GM23338 (cell line): ENCODE results near the gene FAM120A. TPM values are rescaled to one million over a fixed set of nuclear protein-coding genes. Genes with fewer than 3 reads are reported as not detected.

Experiments used
- ATAC-seq: fragments of 200-7000 bp; cut with Tn5 transposase; 3 replicates; pipeline ENCODE4 v1.9.1; 2020
- DNase-seq: peaks from one replicate; pipeline ENCODE4 v3.0.0-alpha.2; 2015; ENCODE audit warnings: low spot score
- H2AFZ ChIP-seq: fragments of 200-600 bp; sonication (generic); 2 replicates; pipeline ENCODE4 v1.8.0; 2016; ENCODE audit warnings: antibody characterized with exemption, mild to moderate bottlenecking, moderate library complexity
- H3F3A ChIP-seq: fragments of 200-600 bp; sonication (generic); replicated peaks from 2 replicates; pipeline ENCODE4 v1.8.0; 2017; ENCODE audit warnings: antibody characterized with exemption, mixed run types, low read depth
- H3K27ac ChIP-seq: fragments of 200-600 bp; sonication (generic); 2 replicates; pipeline ENCODE4 v1.6.1; 2016; ENCODE audit warnings: low read depth
- H3K27me3 ChIP-seq: fragments of 200-600 bp; sonication (generic); 2 replicates; pipeline ENCODE4 v1.8.0; 2016; ENCODE audit warnings: mild to moderate bottlenecking, mixed run types, moderate library complexity; ENCODE audit not compliant: insufficient read depth
- H3K36me3 ChIP-seq: fragments of 200-600 bp; sonication (generic); 2 replicates; pipeline ENCODE4 v1.8.0; 2016; ENCODE audit warnings: mild to moderate bottlenecking; ENCODE audit not compliant: insufficient read depth
- H3K4me1 ChIP-seq: fragments of 200-600 bp; sonication (generic); 2 replicates; pipeline ENCODE4 v1.8.0; 2016; ENCODE audit warnings: mild to moderate bottlenecking, moderate library complexity; ENCODE audit not compliant: insufficient read depth
- H3K4me2 ChIP-seq: fragments of 200-600 bp; sonication (generic); 2 replicates; pipeline ENCODE4 v1.7.1; 2017; ENCODE audit warnings: mixed run types
- H3K4me3 ChIP-seq: fragments of 200-600 bp; sonication (generic); 2 replicates; pipeline ENCODE4 v1.6.1; 2016; ENCODE audit warnings: mixed run types
- H3K79me2 ChIP-seq: fragments of 200-600 bp; sonication (generic); replicated peaks from 2 replicates; pipeline ENCODE4 v1.8.0; 2017; ENCODE audit warnings: mild to moderate bottlenecking; ENCODE audit not compliant: insufficient read depth
- H3K9me2 ChIP-seq: fragments of 200-600 bp; sonication (generic); 2 replicates; pipeline ENCODE4 v1.8.0; 2017; ENCODE audit not compliant: insufficient read depth
- H4K20me1 ChIP-seq: fragments of 200-600 bp; sonication (generic); replicated peaks from 2 replicates; pipeline ENCODE4 v1.8.0; 2017; ENCODE audit warnings: mild to moderate bottlenecking; ENCODE audit not compliant: insufficient read depth
- H3K27ac Mint-ChIP-seq: 2 replicates; pipeline ENCODE4 v1.8.0; 2020; ENCODE audit warnings: inconsistent platforms, mild to moderate bottlenecking, moderate library complexity, mixed read lengths
- H3K27me3 Mint-ChIP-seq: 3 replicates; pipeline ENCODE4 v1.8.0; 2022; ENCODE audit warnings: low read depth, mild to moderate bottlenecking, moderate library complexity, mixed read lengths, inconsistent platforms; ENCODE audit not compliant: insufficient read depth, poor library complexity
- H3K36me3 Mint-ChIP-seq: 3 replicates; pipeline ENCODE4 v1.8.0; 2021; ENCODE audit warnings: low read depth, mild to moderate bottlenecking, inconsistent platforms, moderate library complexity, mixed read lengths
- H3K4me1 Mint-ChIP-seq: 3 replicates; pipeline ENCODE4 v1.8.0; 2020; ENCODE audit warnings: mild to moderate bottlenecking, inconsistent platforms, mixed read lengths
- H3K4me3 Mint-ChIP-seq: 3 replicates; pipeline ENCODE4 v1.8.0; 2021; ENCODE audit warnings: moderate library complexity, mild to moderate bottlenecking, inconsistent platforms, mixed read lengths
- H3K9me3 Mint-ChIP-seq: 3 replicates; pipeline ENCODE4 v1.8.0; 2020; ENCODE audit warnings: moderate library complexity, mild to moderate bottlenecking, inconsistent platforms, mixed read lengths
- CREB1 ChIP-seq: fragments of 250-450 bp; sonication (Bioruptor Pico); IDR thresholded peaks from 2 replicates; pipeline ENCODE4 v1.5.0; 2020; ENCODE audit warnings: low read depth, mild to moderate bottlenecking, moderate library complexity
- ETS1 ChIP-seq: IDR thresholded peaks from 2 replicates; pipeline ENCODE4 v1.6.1; 2016; ENCODE audit warnings: antibody characterized with exemption
- EZH2 ChIP-seq: fragments of 200-600 bp; sonication (generic); IDR thresholded peaks from one replicate; pipeline ENCODE4 v1.8.0; 2017; ENCODE audit warnings: antibody characterized with exemption, mild to moderate bottlenecking, low read depth; ENCODE audit not compliant: unreplicated experiment
- EZH2phosphoT487 ChIP-seq: fragments of 200-600 bp; sonication (generic); IDR thresholded peaks from one replicate; pipeline ENCODE4 v1.8.1; 2018; ENCODE audit warnings: antibody characterized with exemption; ENCODE audit not compliant: unreplicated experiment
- JUNB ChIP-seq: IDR thresholded peaks from one replicate; pipeline ENCODE4 v1.6.1; 2016; ENCODE audit warnings: antibody characterized with exemption; ENCODE audit not compliant: unreplicated experiment
- NANOG ChIP-seq: IDR thresholded peaks from 2 replicates; pipeline ENCODE4 v1.6.1; 2016; ENCODE audit warnings: antibody characterized with exemption, borderline replicate concordance
- POLR2AphosphoS5 ChIP-seq: IDR thresholded peaks from 2 replicates; pipeline ENCODE4 v1.6.1; 2016; ENCODE audit warnings: antibody characterized with exemption, low read depth
- STAT1 ChIP-seq: IDR thresholded peaks from one replicate; pipeline ENCODE4 v1.6.1; 2016; ENCODE audit warnings: antibody characterized with exemption; ENCODE audit not compliant: unreplicated experiment
- ZNF114 ChIP-seq: fragments of 250-450 bp; sonication (Bioruptor Pico); IDR thresholded peaks from 2 replicates; pipeline ENCODE4 v1.5.0; 2020; ENCODE audit warnings: mild to moderate bottlenecking, moderate library complexity
- ZNF331 ChIP-seq: fragments of 250-450 bp; sonication (Bioruptor Pico); IDR thresholded peaks from 2 replicates; pipeline ENCODE4 v1.5.0; 2020; ENCODE audit warnings: low read depth, mild to moderate bottlenecking, moderate library complexity
- ZNF462 ChIP-seq: fragments of 250-450 bp; sonication (Bioruptor Pico); IDR thresholded peaks from 2 replicates; pipeline ENCODE4 v1.5.0; 2020; ENCODE audit warnings: mild to moderate bottlenecking, moderate library complexity
- polyA plus RNA-seq: library from polyadenylated mRNA; unstranded; fragments of >200 nt; fragmentation: Nextera tagmentation; extraction: Ambion mirVana; gene quantifications from 2 replicates; pipeline ENCODE4 v1.2.1, GENCODE V29; 2016
- total RNA-seq: library from RNA; depleted of rRNA; stranded (reverse); fragments of >200 nt; shearing (Covaris generic); gene quantifications from 2 replicates; pipeline ENCODE4 v1.2.3, GENCODE V29; 2014
- TF ChIP-seq, protein P1 (sequence below): IDR thresholded peaks from one replicate; pipeline ENCODE4 v1.6.1; 2018; ENCODE audit warnings: antibody characterized with exemption; ENCODE audit not compliant: unreplicated experiment
- TF ChIP-seq, protein P2 (sequence below), 2 experiments: fragments of 200-600 bp in 1 of 2; sonication (generic) in 1 of 2; conservative IDR thresholded peaks; 2 replicates each; pipeline versions ENCODE4 v1.5.1 to v1.6.1; 2016 to 2017; ENCODE audit warnings: antibody characterized with exemption in 2 of 2, low read depth in 2 of 2, mild to moderate bottlenecking in 2 of 2, moderate library complexity in 1 of 2

FAM120A gene
- total and polyA plus RNA-seq, 2 experiments from 2014 or later: 28.2 to 52.5 TPM

GRCh38 chr9:93592008-93592642 is 140.6 kb downstream of the FAM120A start:
- Mint-ChIP-seq H3K36me3 (no peaks in the 10 kb centered on the region; the same call in 2 of the 3 replicates), H3K9me3 (no peaks in the 10 kb centered on the region), H3K27ac (peak overlapping the region; percentile 62; the same call in 1 of the 2 replicates), H3K4me3 (no peak overlapping the region), H3K4me1 (peaks cover 33% of the 10 kb centered on the region), H3K27me3 (peaks cover 4% of the 10 kb centered on the region)
- TF ChIP-seq ZNF462 (CRISPR knock-in tag) (no peak), EZH2 (no peak), EZH2phosphoT487 (no peak), ZNF114 (CRISPR knock-in tag) (no peak), POLR2AphosphoS5 (no peak), ETS1 (no peak), JUNB (no peak), ZNF331 (CRISPR knock-in tag) (no peak), STAT1 (no peak), CREB1 (CRISPR knock-in tag) (no peak), NANOG (no peak)
- TF ChIP-seq, protein P1, sequence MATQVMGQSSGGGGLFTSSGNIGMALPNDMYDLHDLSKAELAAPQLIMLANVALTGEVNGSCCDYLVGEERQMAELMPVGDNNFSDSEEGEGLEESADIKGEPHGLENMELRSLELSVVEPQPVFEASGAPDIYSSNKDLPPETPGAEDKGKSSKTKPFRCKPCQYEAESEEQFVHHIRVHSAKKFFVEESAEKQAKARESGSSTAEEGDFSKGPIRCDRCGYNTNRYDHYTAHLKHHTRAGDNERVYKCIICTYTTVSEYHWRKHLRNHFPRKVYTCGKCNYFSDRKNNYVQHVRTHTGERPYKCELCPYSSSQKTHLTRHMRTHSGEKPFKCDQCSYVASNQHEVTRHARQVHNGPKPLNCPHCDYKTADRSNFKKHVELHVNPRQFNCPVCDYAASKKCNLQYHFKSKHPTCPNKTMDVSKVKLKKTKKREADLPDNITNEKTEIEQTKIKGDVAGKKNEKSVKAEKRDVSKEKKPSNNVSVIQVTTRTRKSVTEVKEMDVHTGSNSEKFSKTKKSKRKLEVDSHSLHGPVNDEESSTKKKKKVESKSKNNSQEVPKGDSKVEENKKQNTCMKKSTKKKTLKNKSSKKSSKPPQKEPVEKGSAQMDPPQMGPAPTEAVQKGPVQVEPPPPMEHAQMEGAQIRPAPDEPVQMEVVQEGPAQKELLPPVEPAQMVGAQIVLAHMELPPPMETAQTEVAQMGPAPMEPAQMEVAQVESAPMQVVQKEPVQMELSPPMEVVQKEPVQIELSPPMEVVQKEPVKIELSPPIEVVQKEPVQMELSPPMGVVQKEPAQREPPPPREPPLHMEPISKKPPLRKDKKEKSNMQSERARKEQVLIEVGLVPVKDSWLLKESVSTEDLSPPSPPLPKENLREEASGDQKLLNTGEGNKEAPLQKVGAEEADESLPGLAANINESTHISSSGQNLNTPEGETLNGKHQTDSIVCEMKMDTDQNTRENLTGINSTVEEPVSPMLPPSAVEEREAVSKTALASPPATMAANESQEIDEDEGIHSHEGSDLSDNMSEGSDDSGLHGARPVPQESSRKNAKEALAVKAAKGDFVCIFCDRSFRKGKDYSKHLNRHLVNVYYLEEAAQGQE: no peak
- TF ChIP-seq, protein P2, sequence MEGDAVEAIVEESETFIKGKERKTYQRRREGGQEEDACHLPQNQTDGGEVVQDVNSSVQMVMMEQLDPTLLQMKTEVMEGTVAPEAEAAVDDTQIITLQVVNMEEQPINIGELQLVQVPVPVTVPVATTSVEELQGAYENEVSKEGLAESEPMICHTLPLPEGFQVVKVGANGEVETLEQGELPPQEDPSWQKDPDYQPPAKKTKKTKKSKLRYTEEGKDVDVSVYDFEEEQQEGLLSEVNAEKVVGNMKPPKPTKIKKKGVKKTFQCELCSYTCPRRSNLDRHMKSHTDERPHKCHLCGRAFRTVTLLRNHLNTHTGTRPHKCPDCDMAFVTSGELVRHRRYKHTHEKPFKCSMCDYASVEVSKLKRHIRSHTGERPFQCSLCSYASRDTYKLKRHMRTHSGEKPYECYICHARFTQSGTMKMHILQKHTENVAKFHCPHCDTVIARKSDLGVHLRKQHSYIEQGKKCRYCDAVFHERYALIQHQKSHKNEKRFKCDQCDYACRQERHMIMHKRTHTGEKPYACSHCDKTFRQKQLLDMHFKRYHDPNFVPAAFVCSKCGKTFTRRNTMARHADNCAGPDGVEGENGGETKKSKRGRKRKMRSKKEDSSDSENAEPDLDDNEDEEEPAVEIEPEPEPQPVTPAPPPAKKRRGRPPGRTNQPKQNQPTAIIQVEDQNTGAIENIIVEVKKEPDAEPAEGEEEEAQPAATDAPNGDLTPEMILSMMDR (conservative IDR thresholded peaks at IDR 0.05; ENCODE audit: low read depth in 2 of 2): no peak
- H2AFZ ChIP-seq: no peak overlapping the region
- H4K20me1 ChIP-seq: peaks cover 6% of the 10 kb centered on the region
- H3F3A ChIP-seq: no peaks in the 10 kb centered on the region; the same call in 1 of the 2 replicates
- no peak overlapping the region for H3K4me3 ChIP-seq
- H3K36me3 ChIP-seq: no peaks in the 10 kb centered on the region
- H3K4me2 ChIP-seq: no peak overlapping the region
- H3K9me2 ChIP-seq: no peaks in the 10 kb centered on the region
- H3K27me3 ChIP-seq: no peaks in the 10 kb centered on the region
- ATAC-seq (no peak; the same call in 2 of the 3 replicates), DNase-seq (no peak)
- H3K79me2 ChIP-seq: peaks cover 16% of the 10 kb centered on the region
- no peak overlapping the region for H3K27ac ChIP-seq
- H3K4me1 ChIP-seq: no peaks in the 10 kb centered on the region; the same call in 1 of the 2 replicates
